Esophagus muscularis mucosa (tissue), 4 donors: Measurements from ENCODE around the gene WFDC9.

ENCODE experiments used
- EP300 ChIP-seq: sonication (generic); formaldehyde crosslinking; IDR thresholded peaks from one replicate; pipeline ENCODE4 v1.6.1; 2017; ENCODE audit warnings: antibody characterized with exemption
- POLR2AphosphoS5 ChIP-seq, 2 donors: sonication (generic); formaldehyde crosslinking; IDR thresholded peaks; one replicate each; pipeline ENCODE4 v1.6.1; 2017; ENCODE audit warnings: antibody characterized with exemption in 2 of 2
- TF ChIP-seq, protein P1 (sequence below), 3 experiments: fragments of 200-600 bp in 2 of 3; fragments of 450-650 bp in 1 of 3; sonication (generic) in 2 of 3; IDR thresholded peaks; one replicate each; pipeline ENCODE4 v1.5.1; 2017 to 2019; ENCODE audit warnings: antibody characterized with exemption in 3 of 3, mild to moderate bottlenecking in 2 of 3, moderate library complexity in 1 of 3

DNA sequence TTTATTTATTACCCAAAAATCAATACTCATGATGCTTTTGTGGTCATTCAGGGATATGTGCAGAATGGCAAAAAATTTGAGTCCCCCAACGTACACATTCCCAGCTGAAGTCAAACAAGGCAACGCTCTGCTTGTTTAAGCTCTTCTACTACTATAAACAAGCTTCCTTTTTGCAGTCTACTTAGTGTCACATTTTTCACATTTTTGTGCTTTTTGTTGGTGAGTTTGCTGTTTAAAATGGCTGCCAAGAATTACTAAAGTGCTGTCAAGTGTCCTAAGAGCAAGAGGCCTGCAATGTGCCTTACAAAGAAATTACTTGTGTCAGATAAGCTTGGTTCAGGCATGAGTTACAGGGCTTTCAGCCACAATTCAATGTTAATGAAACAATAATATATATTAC is 54.1 kb downstream of the WFDC9 start:
- TF ChIP-seq EP300 (no peak), POLR2AphosphoS5 (IDR thresholded peaks at IDR 0.05) (no peak)
- TF ChIP-seq, protein P1, sequence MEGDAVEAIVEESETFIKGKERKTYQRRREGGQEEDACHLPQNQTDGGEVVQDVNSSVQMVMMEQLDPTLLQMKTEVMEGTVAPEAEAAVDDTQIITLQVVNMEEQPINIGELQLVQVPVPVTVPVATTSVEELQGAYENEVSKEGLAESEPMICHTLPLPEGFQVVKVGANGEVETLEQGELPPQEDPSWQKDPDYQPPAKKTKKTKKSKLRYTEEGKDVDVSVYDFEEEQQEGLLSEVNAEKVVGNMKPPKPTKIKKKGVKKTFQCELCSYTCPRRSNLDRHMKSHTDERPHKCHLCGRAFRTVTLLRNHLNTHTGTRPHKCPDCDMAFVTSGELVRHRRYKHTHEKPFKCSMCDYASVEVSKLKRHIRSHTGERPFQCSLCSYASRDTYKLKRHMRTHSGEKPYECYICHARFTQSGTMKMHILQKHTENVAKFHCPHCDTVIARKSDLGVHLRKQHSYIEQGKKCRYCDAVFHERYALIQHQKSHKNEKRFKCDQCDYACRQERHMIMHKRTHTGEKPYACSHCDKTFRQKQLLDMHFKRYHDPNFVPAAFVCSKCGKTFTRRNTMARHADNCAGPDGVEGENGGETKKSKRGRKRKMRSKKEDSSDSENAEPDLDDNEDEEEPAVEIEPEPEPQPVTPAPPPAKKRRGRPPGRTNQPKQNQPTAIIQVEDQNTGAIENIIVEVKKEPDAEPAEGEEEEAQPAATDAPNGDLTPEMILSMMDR (IDR thresholded peaks at IDR 0.05): no peak
